IMR-90 (cell line): ENCODE measurements around the gene CCDC102A. TPM values are rescaled to one million over a fixed set of nuclear protein-coding genes. Genes with fewer than 3 reads are reported as not detected.

Experiments used
- ATAC-seq: fragments of 200-7000 bp; cut with Tn5 transposase; 2 replicates; pipeline ENCODE4 v1.9.1; 2020; ENCODE audit warnings: low read depth, mild to moderate bottlenecking, moderate library complexity
- BruUV-seq: library from RNA; stranded (reverse); fragments of 400-500 nt; replicated peaks from 2 replicates; lab custom pipeline; 2021; lab: Mats Ljungman, UMichigan
- CTCF ChIA-PET: fragments of 300-600 bp; formaldehyde crosslinking; extraction: SDS; loops from one replicate; lab custom pipeline; 2021; ENCODE audit warnings: antibody characterized with exemption; lab: Yijun Ruan, JAX
- POLR2A ChIA-PET: fragments of 300-600 bp; sonication (Branson Sonifier 250); formaldehyde crosslinking; loops from one replicate; lab custom pipeline; 2022; ENCODE audit warnings: antibody characterized with exemption; ENCODE audit not compliant: unreplicated experiment; lab: Charles Lee
- DNase-seq: peaks from one replicate; pipeline ENCODE4 v3.0.0; 2013
- H2AFZ ChIP-seq: replicated peaks from 2 replicates; pipeline ENCODE3; 2013; ENCODE audit warnings: low read length, mild to moderate bottlenecking; ENCODE audit not compliant: poor library complexity
- H2AK5ac ChIP-seq: 2 replicates; pipeline ENCODE4 v1.6.1; 2013; ENCODE audit warnings: low read depth, low read length, inconsistent platforms
- H2AK9ac ChIP-seq: replicated peaks from 2 replicates; pipeline ENCODE3; 2013; ENCODE audit warnings: mild to moderate bottlenecking, low read depth, low read length, moderate library complexity; ENCODE audit not compliant: poor library complexity
- H2BK120ac ChIP-seq: 2 replicates; pipeline ENCODE4 v1.6.1; 2013; ENCODE audit warnings: low read depth, low read length, inconsistent platforms
- H2BK15ac ChIP-seq: 3 replicates; pipeline ENCODE4 v1.6.1; 2013; ENCODE audit warnings: low read depth, low read length, inconsistent platforms
- H2BK20ac ChIP-seq: 2 replicates; pipeline ENCODE4 v1.6.1; 2013; ENCODE audit warnings: low read depth, mild to moderate bottlenecking, inconsistent platforms, low read length, moderate library complexity
- H2BK5ac ChIP-seq: 2 replicates; pipeline ENCODE4 v1.6.1; 2013; ENCODE audit warnings: mild to moderate bottlenecking, low read depth, low read length, inconsistent platforms; ENCODE audit not compliant: poor library complexity, severe bottlenecking
- H3K14ac ChIP-seq: replicated peaks from 2 replicates; pipeline ENCODE4 v1.6.1; 2013; ENCODE audit warnings: low read depth, low read length, inconsistent platforms
- H3K18ac ChIP-seq: 2 replicates; pipeline ENCODE4 v1.6.1; 2013; ENCODE audit warnings: low read depth, low read length, control low read depth
- H3K23ac ChIP-seq: 2 replicates; pipeline ENCODE4 v1.6.1; 2013; ENCODE audit warnings: low read depth, low read length, inconsistent platforms
- H3K27ac ChIP-seq: 2 replicates; pipeline ENCODE4 v1.5.1; 2013; ENCODE audit warnings: mild to moderate bottlenecking, control low read depth, low read length; ENCODE audit not compliant: insufficient read depth
- H3K27me3 ChIP-seq: 2 replicates; pipeline ENCODE4 v1.6.1; 2013; ENCODE audit warnings: low read length; ENCODE audit not compliant: control insufficient read depth, insufficient read depth
- H3K36me3 ChIP-seq: 2 replicates; pipeline ENCODE4 v1.6.1; 2013; ENCODE audit warnings: low read length, mixed read lengths; ENCODE audit not compliant: control insufficient read depth, insufficient read depth
- H3K4ac ChIP-seq: 2 replicates; pipeline ENCODE4 v1.6.1; 2013; ENCODE audit warnings: low read depth, low read length, inconsistent platforms
- H3K4me1 ChIP-seq: 2 replicates; pipeline ENCODE4 v1.6.1; 2013; ENCODE audit warnings: low read length, mixed read lengths; ENCODE audit not compliant: control insufficient read depth, insufficient read depth
- H3K4me2 ChIP-seq: 2 replicates; pipeline ENCODE4 v1.6.1; 2013; ENCODE audit warnings: low read depth, mild to moderate bottlenecking, control low read depth, low read length, moderate library complexity
- H3K4me3 ChIP-seq: 2 replicates; pipeline ENCODE4 v1.5.1; 2013; ENCODE audit warnings: low read depth, mild to moderate bottlenecking, control low read depth, low read length, moderate library complexity; ENCODE audit not compliant: insufficient read depth
- H3K56ac ChIP-seq: 2 replicates; pipeline ENCODE4 v1.6.1; 2013; ENCODE audit warnings: low read length, inconsistent platforms; ENCODE audit not compliant: insufficient read depth; ENCODE audit errors: extremely low read depth
- H3K79me1 ChIP-seq, 2 experiments: 2 replicates each; pipeline ENCODE4 v1.6.1; 2013; ENCODE audit warnings: low read length in 2 of 2, inconsistent platforms in 1 of 2, low read depth in 1 of 2
- H3K9ac ChIP-seq: 2 replicates; pipeline ENCODE4 v1.6.1; 2013; ENCODE audit warnings: low read depth, low read length, control low read depth
- H3K9me1 ChIP-seq: 2 replicates; pipeline ENCODE4 v1.6.1; 2013; ENCODE audit warnings: low read length, inconsistent platforms; ENCODE audit not compliant: insufficient read depth
- H3K9me3 ChIP-seq: 2 replicates; pipeline ENCODE4 v1.6.1; 2013; ENCODE audit warnings: low read length; ENCODE audit not compliant: control insufficient read depth, insufficient read depth
- H4K20me1 ChIP-seq: 2 replicates; pipeline ENCODE4 v1.6.1; 2013; ENCODE audit warnings: low read length, inconsistent platforms; ENCODE audit not compliant: insufficient read depth
- H4K5ac ChIP-seq: 2 replicates; pipeline ENCODE4 v1.6.1; 2013; ENCODE audit warnings: mild to moderate bottlenecking, low read depth, low read length, control low read depth
- H4K8ac ChIP-seq, 2 experiments: 2 replicates each; pipeline ENCODE4 v1.6.1; 2013; ENCODE audit warnings: low read depth in 2 of 2, low read length in 2 of 2, control low read depth in 1 of 2, inconsistent platforms in 1 of 2
- H4K91ac ChIP-seq: 2 replicates; pipeline ENCODE4 v1.6.1; 2013; ENCODE audit warnings: low read depth, low read length, inconsistent platforms; ENCODE audit not compliant: insufficient read depth
- BHLHE40 ChIP-seq: fragments of 150-350 bp; IDR thresholded peaks from 2 replicates; pipeline ENCODE4 v1.6.1; 2016; ENCODE audit warnings: mild to moderate bottlenecking, low read depth, low read length
- CEBPB ChIP-seq: IDR thresholded peaks from 2 replicates; pipeline ENCODE4 v1.6.1; 2012; ENCODE audit warnings: low read depth, low read length, improper control_type of control experiment
- CHD1 ChIP-seq: IDR thresholded peaks from 2 replicates; pipeline ENCODE4 v1.6.1; 2012; ENCODE audit warnings: low read depth, low read length, improper control_type of control experiment
- FOS ChIP-seq: fragments of 150-350 bp; IDR thresholded peaks from 2 replicates; pipeline ENCODE4 v1.6.1; 2016; ENCODE audit warnings: low read depth, low read length
- MAFK ChIP-seq: IDR thresholded peaks from 2 replicates; pipeline ENCODE4 v1.6.1; 2012; ENCODE audit warnings: low read depth, low read length, improper control_type of control experiment
- MAZ ChIP-seq: IDR thresholded peaks from 2 replicates; pipeline ENCODE4 v1.6.1; 2012; ENCODE audit warnings: low read depth, mild to moderate bottlenecking, low read length, improper control_type of control experiment, moderate library complexity, borderline replicate concordance
- MXI1 ChIP-seq: IDR thresholded peaks from 2 replicates; pipeline ENCODE4 v1.6.1; 2012; ENCODE audit warnings: low read depth, mild to moderate bottlenecking, low read length, moderate library complexity, borderline replicate concordance
- NFE2L2 ChIP-seq: fragments of 150-350 bp; IDR thresholded peaks from 2 replicates; pipeline ENCODE4 v1.6.1; 2016; ENCODE audit warnings: low read depth, mild to moderate bottlenecking, low read length
- POLR2A ChIP-seq: IDR thresholded peaks from 2 replicates; pipeline ENCODE4 v1.6.1; 2012; ENCODE audit warnings: mild to moderate bottlenecking, low read depth, low read length
- RAD21 ChIP-seq: IDR thresholded peaks from 2 replicates; pipeline ENCODE4 v1.6.1; 2012; ENCODE audit warnings: low read length, improper control_type of control experiment
- RCOR1 ChIP-seq: IDR thresholded peaks from 2 replicates; pipeline ENCODE4 v1.6.1; 2012; ENCODE audit warnings: mild to moderate bottlenecking, low read length, improper control_type of control experiment; ENCODE audit not compliant: insufficient replicate concordance
- RFX5 ChIP-seq: IDR thresholded peaks from 2 replicates; pipeline ENCODE4 v1.8.0; 2012; ENCODE audit warnings: low read depth, mild to moderate bottlenecking, low read length, moderate library complexity
- SMC3 ChIP-seq: fragments of 150-350 bp; IDR thresholded peaks from 2 replicates; pipeline ENCODE4 v1.6.1; 2016; ENCODE audit warnings: low read depth, mild to moderate bottlenecking, antibody characterized with exemption, low read length, moderate library complexity
- WGBS, 2 experiments: methylation state at CpG; one replicate each; pipeline versions ENCODE4 v1.1.5 to v1.1.7; 2013; ENCODE audit warnings: missing lambda C conversion rate in 2 of 2; ENCODE audit not compliant: insufficient read length in 1 of 2; ENCODE audit errors: extremely low coverage in 2 of 2; 5-methylcytosine and 5-hydroxymethylcytosine counted together
- dilution Hi-C: fragments of 300-500 bp; cut with HindIII; formaldehyde crosslinking; loops from one replicate; pipeline ENCODE4 v1.14.3; 2018; ENCODE audit warnings: low sequenced_read_pairs; ENCODE audit not compliant: unreplicated experiment
- in situ Hi-C: fragments of 300-500 bp; cut with MboI; formaldehyde crosslinking; loops from 3 replicates; pipeline ENCODE4 v1.14.3; 2019; ENCODE audit warnings: low sequenced_read_pairs, inconsistent platforms, mixed read lengths
- intact Hi-C: fragments of 100-400 bp; cut with micrococcal nuclease; formaldehyde crosslinking; loops from 2 replicates; pipeline ENCODE4 v1.10.0; 2022
- polyA plus RNA-seq, 3 experiments: library from polyadenylated mRNA; depleted of rRNA; stranded (reverse); fragments of >200 nt; gene quantifications; 2 replicates each; pipeline ENCODE4 v1.2.3, GENCODE V29; 2012; ENCODE audit warnings: low replicate concordance in 1 of 3
- total RNA-seq: library from RNA; depleted of rRNA; stranded (reverse); fragments of >200 nt; gene quantifications from 2 replicates; pipeline ENCODE4 v1.2.3, GENCODE V29; 2012
- TF ChIP-seq, protein P1 (sequence below): fragments of 150-350 bp; IDR thresholded peaks from 2 replicates; pipeline ENCODE4 v1.6.1; 2017; ENCODE audit warnings: mild to moderate bottlenecking, antibody characterized with exemption, low read length, low read depth
- TF ChIP-seq, protein P2 (sequence below): fragments of 150-350 bp; IDR thresholded peaks from 2 replicates; pipeline ENCODE4 v1.6.1; 2016; ENCODE audit warnings: low read depth, mild to moderate bottlenecking, low read length, moderate library complexity, borderline replicate concordance
- TF ChIP-seq, protein P3 (sequence below): conservative IDR thresholded peaks from 2 replicates; pipeline ENCODE4 v1.5.1; 2012; ENCODE audit warnings: mild to moderate bottlenecking, low read depth, low read length, improper control_type of control experiment

The CCDC102A gene
- total and polyA plus RNA-seq, 2 of the 4 experiments (the other 2 are of a cell fraction): 5.4 to 8.5 TPM

DNA sequence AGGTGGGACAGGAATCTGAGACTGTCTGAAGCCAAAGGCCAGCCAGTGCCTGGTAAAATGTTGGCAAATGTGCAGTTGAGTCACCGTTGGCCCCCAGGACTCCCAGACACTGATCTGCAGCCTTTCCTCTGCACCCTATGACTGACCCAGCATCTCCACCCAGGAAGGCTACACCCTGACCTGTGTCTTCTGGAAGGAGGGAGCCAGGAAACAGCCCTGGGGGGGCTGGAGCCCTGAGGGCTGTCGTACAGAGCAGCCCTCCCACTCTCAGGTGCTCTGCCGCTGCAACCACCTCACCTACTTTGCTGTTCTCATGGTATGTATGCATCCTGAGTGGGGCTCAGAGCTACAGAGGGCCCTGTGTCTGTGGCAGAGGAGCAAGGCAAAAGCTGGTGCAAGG lies 30.1 kb upstream of the CCDC102A start:
- BruUV-seq: no TSS peak
- no peak overlapping the region for H3K14ac ChIP-seq
- no peak overlapping the region for H4K5ac ChIP-seq
- no peak overlapping the region for H3K4ac ChIP-seq
- DNase-seq: no peak
- H2AK9ac ChIP-seq: no peak overlapping the region
- no peak overlapping the region for H3K23ac ChIP-seq
- CTCF ChIA-PET: no interaction called here
- TF ChIP-seq POLR2A: no peak
- TF ChIP-seq RAD21: no peak
- no peak for TF ChIP-seq RFX5
- TF ChIP-seq MXI1: no peak
- TF ChIP-seq CEBPB: no peak
- TF ChIP-seq FOS: no peak
- no peak for TF ChIP-seq MAFK
- TF ChIP-seq, protein P1, sequence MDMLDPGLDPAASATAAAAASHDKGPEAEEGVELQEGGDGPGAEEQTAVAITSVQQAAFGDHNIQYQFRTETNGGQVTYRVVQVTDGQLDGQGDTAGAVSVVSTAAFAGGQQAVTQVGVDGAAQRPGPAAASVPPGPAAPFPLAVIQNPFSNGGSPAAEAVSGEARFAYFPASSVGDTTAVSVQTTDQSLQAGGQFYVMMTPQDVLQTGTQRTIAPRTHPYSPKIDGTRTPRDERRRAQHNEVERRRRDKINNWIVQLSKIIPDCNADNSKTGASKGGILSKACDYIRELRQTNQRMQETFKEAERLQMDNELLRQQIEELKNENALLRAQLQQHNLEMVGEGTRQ: no peak
- no peak for TF ChIP-seq RCOR1
- no peak for TF ChIP-seq NFE2L2
- no peak for TF ChIP-seq SMC3
- no peak for TF ChIP-seq CHD1
- no peak for TF ChIP-seq MAZ
- TF ChIP-seq, protein P2, sequence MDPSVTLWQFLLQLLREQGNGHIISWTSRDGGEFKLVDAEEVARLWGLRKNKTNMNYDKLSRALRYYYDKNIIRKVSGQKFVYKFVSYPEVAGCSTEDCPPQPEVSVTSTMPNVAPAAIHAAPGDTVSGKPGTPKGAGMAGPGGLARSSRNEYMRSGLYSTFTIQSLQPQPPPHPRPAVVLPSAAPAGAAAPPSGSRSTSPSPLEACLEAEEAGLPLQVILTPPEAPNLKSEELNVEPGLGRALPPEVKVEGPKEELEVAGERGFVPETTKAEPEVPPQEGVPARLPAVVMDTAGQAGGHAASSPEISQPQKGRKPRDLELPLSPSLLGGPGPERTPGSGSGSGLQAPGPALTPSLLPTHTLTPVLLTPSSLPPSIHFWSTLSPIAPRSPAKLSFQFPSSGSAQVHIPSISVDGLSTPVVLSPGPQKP: no peak
- TF ChIP-seq, protein P3, sequence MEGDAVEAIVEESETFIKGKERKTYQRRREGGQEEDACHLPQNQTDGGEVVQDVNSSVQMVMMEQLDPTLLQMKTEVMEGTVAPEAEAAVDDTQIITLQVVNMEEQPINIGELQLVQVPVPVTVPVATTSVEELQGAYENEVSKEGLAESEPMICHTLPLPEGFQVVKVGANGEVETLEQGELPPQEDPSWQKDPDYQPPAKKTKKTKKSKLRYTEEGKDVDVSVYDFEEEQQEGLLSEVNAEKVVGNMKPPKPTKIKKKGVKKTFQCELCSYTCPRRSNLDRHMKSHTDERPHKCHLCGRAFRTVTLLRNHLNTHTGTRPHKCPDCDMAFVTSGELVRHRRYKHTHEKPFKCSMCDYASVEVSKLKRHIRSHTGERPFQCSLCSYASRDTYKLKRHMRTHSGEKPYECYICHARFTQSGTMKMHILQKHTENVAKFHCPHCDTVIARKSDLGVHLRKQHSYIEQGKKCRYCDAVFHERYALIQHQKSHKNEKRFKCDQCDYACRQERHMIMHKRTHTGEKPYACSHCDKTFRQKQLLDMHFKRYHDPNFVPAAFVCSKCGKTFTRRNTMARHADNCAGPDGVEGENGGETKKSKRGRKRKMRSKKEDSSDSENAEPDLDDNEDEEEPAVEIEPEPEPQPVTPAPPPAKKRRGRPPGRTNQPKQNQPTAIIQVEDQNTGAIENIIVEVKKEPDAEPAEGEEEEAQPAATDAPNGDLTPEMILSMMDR: no peak
- TF ChIP-seq BHLHE40: no peak
- no peak overlapping the region for H2BK120ac ChIP-seq
- H3K4me1 ChIP-seq: peaks cover 3% of the 10 kb centered on the region; the same call in 1 of the 2 replicates
- H3K9me1 ChIP-seq: no peaks in the 10 kb centered on the region
- no peak overlapping the region for H3K18ac ChIP-seq
- H3K4me2 ChIP-seq: no peak overlapping the region
- H3K36me3 ChIP-seq: no peaks in the 10 kb centered on the region
- no CpG with 5 or more reads among the region's 3 CpGs for WGBS, 2 experiments
- H2AFZ ChIP-seq: no peak overlapping the region
- peaks cover 24% of the 10 kb centered on the region for H3K27me3 ChIP-seq
- intact Hi-C loops: no loop called here
- no peak overlapping the region for H3K56ac ChIP-seq
- dilution Hi-C loops: no loop called here
- H2BK15ac ChIP-seq: no peak overlapping the region
- no peak overlapping the region for H4K91ac ChIP-seq
- no peak overlapping the region for H4K8ac ChIP-seq
- H3K4me3 ChIP-seq: no peak overlapping the region
- in situ Hi-C loops: loop anchor here (10.0 kb wide), 1 partner anchor 438 kb away; the partner anchor contains the start of genes USB1 and ZNF319
- ATAC-seq: no peak
- no peak overlapping the region for H3K9ac ChIP-seq
- H2BK5ac ChIP-seq: no peak overlapping the region
- POLR2A ChIA-PET: no interaction called here
- H2BK20ac ChIP-seq: no peak overlapping the region
- H3K79me1 ChIP-seq: no peaks in the 10 kb centered on the region
- no peak overlapping the region for H3K27ac ChIP-seq
- H3K9me3 ChIP-seq: peaks cover 7% of the 10 kb centered on the region
- no peaks in the 10 kb centered on the region for H4K20me1 ChIP-seq
- H2AK5ac ChIP-seq: no peak overlapping the region
